ENCODE data around the gene SMTNL2.
"Not testable (repeated sequence)": the region's sequence is repeated elsewhere in the genome, so short reads cannot be mapped to it uniquely, and the experiment has no call there.

SMTNL2 gene

GRCh38 chr17:4602041-4602440 is 17.7 kb downstream of the SMTNL2 start:
- DNase-seq (ENCODE audit: low read depth in 2 of 2) = no peak

DNA sequence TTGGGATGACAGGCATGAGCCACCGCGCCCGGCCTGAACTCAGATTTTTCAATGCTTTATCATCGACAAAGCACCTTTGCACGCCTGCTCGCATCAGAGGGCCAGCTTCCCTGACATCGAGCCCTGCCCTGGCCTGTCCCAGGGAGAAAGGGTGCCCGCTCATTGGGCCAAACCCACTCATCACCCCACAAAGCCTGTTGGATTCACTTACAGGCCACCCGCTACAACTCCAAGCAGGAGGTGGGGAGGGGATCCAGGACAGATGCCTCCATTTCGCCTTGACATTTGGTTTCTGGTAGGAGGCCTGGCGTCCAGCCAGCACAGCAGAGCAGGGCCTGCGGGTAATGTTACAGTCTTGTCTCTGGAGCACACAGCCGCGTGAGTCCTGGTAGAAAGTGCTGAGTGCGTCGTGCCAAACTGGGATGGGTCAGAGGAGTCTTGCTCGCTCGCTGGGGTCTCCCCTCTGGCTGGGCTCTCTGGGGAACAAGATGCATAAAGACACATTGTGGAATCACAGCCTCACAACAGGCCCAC is 19.8 kb downstream of the SMTNL2 start:
- no peak for DNase-seq (ENCODE audit: low read depth in 2 of 2)

- not testable (repeated sequence) for DNase-seq (ENCODE audit: low read depth in 2 of 2)
Observed at GRCh38 chr17:4604736-4605135, 20.4 kb downstream of the SMTNL2 start.

GRCh38 chr17:4605826-4606225 is 21.5 kb downstream of the SMTNL2 start:
- no peak for DNase-seq (ENCODE audit: low read depth in 2 of 2)

- no peak for DNase-seq (ENCODE audit: low read depth in 2 of 2)
Observed at GRCh38 chr17:4607261-4607741, 23.0 kb downstream of the SMTNL2 start.

GRCh38 chr17:4607773-4608187 is 23.5 kb downstream of the SMTNL2 start:
- DNase-seq (ENCODE audit: low read depth in 2 of 2) = no peak

GRCh38 chr17:4609761-4610160 is 25.4 kb downstream of the SMTNL2 start:
- DNase-seq (ENCODE audit: low read depth in 2 of 2) = no peak

GRCh38 chr17:4610162-4610561 is 25.8 kb downstream of the SMTNL2 start:
- no peak for DNase-seq (ENCODE audit: low read depth in 2 of 2)

DNA sequence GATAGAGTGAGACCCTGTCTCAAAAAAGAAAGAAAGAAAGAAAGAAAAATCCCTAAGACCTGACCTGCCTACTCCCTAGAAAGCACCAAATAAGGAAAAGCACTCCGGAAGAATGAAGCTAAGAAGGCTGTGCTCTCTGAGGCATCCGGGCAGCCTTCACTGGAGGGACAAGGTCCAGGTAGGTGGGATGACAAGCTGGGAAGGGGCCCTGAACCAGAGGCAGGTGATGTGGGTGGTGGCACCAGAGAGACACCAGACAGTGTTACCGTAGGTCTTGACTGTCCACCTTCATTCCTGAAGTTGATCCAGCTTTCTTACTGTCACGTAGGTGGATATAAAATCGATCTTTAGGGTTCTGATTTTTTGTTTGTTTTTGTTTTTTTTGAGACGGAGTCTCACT is 26.3 kb downstream of the SMTNL2 start:
- DNase-seq (ENCODE audit: low read depth in 2 of 2) = no peak

- no peak for DNase-seq (ENCODE audit: low read depth in 2 of 2)
Observed at GRCh38 chr17:4616476-4616875, 32.1 kb downstream of the SMTNL2 start.

- DNase-seq (ENCODE audit: low read depth in 2 of 2) = no peak
Observed at GRCh38 chr17:4617090-4617489, 32.8 kb downstream of the SMTNL2 start.

DNA sequence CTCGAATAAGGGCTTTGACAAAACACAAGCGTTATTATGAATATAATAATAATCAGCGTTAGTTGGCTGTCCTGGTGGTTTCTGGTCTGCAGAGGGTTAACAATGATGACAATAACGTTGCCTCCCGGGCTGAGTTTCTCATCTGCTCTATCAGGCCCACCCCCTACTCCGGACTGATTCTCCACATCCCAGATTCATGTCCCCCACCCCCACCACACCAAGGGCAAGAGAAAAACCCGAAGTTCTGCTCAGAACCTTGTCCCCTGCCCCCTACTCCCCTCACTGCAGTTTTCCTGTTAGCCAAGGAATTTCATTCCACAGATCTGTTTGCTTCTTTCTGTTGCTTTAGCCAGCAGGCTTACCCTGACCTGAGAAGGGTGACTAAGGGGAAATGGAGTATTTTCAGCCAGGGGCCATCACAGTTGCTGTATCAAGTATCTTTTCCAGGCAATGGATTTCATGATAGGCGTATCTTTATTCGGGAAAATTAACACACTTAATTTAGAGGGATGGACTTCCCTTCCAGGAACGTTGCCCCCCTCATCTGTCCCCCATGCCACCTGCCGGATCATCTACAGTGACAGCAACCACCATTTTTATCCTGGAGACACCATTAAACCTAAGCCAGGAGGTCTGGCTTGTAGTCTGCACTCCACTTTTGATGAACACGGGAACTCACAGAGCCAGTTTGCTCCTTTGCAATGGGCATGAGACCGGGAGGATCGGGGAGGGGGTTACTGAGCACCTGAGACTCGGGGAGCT is 33.4 kb downstream of the SMTNL2 start:
- no peak for DNase-seq (ENCODE audit: low read depth in 2 of 2)

- no peak for DNase-seq (ENCODE audit: low read depth in 2 of 2)
Observed at GRCh38 chr17:4620531-4621101, 36.3 kb downstream of the SMTNL2 start.

DNA sequence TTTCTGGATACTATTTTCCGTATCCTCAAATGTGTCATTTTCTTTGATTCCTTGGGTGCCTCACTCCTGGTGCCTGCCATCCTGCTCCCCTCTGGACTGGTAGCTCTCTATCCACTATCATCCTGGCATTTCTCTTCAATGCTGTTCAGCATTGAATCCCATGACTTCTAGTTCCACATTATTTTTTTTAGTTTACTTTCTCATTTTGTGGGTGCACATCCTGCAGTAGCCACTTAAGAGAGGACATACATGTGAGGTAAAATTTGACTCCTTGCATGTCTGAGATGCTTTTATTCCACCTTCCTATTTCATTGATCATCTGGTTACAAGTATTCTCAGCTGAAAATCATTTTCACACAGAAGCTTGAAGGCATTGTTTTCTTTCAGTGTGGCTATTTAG is 38.0 kb downstream of the SMTNL2 start:
- DNase-seq (ENCODE audit: low read depth in 2 of 2) = no peak

DNA sequence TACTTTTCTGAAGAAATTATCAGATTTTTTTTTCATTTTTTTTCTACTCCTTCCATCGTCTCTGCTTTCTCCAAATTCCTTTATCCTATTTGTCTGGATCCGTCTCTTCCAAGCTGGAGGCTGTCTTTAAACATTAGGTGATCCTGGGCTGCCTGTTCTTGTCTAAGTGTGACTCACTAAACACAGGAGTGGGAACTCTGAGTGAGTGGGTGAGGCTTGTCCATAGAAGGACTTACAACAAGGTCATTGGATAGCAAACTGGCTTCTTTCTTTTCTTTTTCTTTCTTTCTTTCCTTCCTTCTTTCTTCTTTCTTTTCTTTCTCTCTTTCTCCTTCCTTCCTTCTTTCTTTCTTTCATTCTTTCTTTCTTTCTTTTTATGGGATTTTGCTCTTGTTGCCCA is 38.9 kb downstream of the SMTNL2 start:
- DNase-seq (ENCODE audit: low read depth in 2 of 2) = no peak

- not testable (repeated sequence) for DNase-seq (ENCODE audit: low read depth in 2 of 2)
Observed at GRCh38 chr17:4624451-4624911, 40.2 kb downstream of the SMTNL2 start.

- no peak for DNase-seq (ENCODE audit: low read depth in 2 of 2)
Observed at GRCh38 chr17:4625181-4625617, 40.9 kb downstream of the SMTNL2 start.

GRCh38 chr17:4626734-4627256 is 42.5 kb downstream of the SMTNL2 start:
- no peak for DNase-seq (ENCODE audit: low read depth in 2 of 2)

DNA sequence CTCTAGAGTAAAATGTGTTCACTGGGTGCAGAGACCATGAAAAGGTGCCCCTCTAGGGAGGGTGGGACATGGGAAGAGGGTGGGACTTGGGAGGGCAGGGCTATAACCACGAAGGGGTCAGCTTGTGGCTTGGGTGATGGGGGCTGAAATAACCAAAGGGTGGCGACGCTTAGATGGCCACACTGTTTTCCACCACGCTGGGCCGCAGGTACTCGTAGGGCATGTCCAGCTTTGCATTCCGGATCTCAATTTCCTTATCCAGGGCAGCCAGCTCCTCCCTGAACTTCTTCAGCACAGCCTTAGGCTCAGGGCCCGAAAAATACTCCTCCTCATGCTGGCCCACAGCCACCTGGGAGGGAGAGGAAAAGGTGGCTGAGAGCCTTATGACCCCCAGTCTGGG is 47.1 kb downstream of the SMTNL2 start:
- no peak for DNase-seq (ENCODE audit: low read depth in 2 of 2)

- DNase-seq (ENCODE audit: low read depth in 2 of 2) = no peak
Observed at GRCh38 chr17:4631836-4632580, 47.7 kb downstream of the SMTNL2 start.

DNA sequence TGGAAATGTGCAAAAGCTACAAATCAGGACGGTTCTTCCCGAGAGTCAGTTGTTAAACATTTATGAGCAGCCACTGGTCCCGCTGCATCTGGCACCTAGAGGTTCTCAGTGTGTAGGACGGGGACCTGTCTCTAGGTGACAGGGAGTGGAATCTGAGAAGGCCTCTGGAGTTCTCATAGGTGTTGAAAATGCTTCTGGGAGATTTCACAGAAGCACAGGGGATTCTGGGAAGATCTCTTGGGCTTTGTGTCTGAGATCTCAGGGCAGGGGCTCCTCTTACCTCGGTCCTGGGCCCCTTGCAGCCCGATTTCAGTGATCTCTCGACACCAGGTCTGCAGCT is 48.2 kb downstream of the SMTNL2 start:
- no peak for DNase-seq (ENCODE audit: low read depth in 2 of 2)

- DNase-seq (ENCODE audit: low read depth in 2 of 2) = no peak
Observed at GRCh38 chr17:4633643-4634042, 49.3 kb downstream of the SMTNL2 start.
